ENCODE measurements around the gene TAS1R2.

Gene TAS1R2

DNA sequence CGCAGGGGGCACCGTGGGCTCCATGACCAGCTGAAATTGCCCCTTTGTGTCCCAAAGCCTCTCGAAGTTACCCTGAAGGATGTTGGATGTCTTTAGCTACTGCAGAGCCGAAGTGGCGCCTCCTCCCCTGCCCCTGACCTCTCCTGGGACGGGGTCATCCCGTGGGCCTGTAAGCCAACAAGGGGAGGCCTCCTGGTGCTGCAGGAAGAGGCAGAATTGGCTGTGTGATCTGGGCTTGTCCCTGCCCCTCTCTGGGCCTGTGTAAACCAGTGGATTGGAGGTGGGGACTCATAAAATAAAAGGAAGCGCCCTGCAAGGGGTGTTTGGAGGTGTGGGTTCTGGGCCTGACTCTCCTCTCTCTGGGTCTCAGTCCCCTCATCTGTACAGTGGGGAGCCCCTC, 2.1 kb upstream of the TAS1R2 start:
- no peak overlapping the region for H3K4me3 ChIP-seq (replicated peaks; ENCODE audit: low read depth, low read length)
- TF ChIP-seq, protein P1, sequence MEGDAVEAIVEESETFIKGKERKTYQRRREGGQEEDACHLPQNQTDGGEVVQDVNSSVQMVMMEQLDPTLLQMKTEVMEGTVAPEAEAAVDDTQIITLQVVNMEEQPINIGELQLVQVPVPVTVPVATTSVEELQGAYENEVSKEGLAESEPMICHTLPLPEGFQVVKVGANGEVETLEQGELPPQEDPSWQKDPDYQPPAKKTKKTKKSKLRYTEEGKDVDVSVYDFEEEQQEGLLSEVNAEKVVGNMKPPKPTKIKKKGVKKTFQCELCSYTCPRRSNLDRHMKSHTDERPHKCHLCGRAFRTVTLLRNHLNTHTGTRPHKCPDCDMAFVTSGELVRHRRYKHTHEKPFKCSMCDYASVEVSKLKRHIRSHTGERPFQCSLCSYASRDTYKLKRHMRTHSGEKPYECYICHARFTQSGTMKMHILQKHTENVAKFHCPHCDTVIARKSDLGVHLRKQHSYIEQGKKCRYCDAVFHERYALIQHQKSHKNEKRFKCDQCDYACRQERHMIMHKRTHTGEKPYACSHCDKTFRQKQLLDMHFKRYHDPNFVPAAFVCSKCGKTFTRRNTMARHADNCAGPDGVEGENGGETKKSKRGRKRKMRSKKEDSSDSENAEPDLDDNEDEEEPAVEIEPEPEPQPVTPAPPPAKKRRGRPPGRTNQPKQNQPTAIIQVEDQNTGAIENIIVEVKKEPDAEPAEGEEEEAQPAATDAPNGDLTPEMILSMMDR (IDR thresholded peaks at IDR 0.05; ENCODE audit: low read length, missing control alignments) = no peak
- no peak for DNase-seq (ENCODE audit: low read depth)

DNA sequence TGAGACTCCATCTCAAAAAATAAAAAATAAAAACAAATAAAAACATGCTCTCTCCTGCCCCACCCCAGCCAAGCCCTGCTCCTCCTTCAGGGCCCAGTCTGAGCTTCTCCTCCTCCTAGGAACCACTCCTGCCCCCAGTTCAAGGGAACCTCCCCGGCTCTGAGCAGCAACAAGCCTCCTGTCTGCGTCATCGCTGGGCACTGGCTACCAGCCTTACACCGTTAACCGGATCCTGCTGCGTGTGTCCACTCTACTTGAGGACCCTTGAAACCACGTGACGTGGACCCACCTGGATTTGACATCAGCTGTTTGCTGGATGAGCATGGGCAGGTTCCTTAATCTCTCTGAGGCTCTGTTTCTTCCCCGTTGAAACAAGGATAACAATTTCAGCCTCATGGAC, 1.6 kb upstream of the TAS1R2 start:
- TF ChIP-seq, protein P1 (IDR thresholded peaks at IDR 0.05; ENCODE audit: low read length, missing control alignments) = no peak
- H3K4me3 ChIP-seq (replicated peaks; ENCODE audit: low read depth, low read length) = no peak overlapping the region
- no peak for DNase-seq (ENCODE audit: low read depth)

DNA sequence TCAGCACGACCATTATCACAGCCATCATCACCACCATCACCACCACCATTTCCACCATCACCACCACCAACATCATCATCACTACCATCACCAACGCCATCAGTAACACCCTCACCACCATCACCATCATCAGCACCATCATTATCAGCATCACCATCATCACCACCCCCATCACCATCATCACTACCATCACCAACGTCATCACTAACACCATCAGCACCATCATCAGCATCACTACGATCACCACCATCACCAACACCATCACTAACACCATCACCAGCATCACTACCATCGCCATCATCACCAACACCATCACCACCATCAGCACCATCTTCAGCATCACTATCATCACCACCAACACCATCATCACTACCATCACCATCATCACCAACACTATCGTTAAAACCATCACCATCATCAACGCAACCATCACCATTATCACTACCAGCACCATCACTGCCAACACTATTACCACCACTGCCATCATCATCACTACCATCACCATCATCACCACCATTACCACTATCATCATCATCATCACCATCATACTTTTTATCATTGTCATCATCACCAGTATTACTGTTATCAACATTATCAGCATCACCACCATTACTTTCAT, 1.3 kb downstream of the TAS1R2 start:
- H3K4me3 ChIP-seq (replicated peaks; ENCODE audit: low read depth, low read length) = no peak overlapping the region
- TF ChIP-seq, protein P1 (IDR thresholded peaks at IDR 0.05; ENCODE audit: low read length, missing control alignments) = no peak
- no peak for DNase-seq (ENCODE audit: low read depth)

DNA sequence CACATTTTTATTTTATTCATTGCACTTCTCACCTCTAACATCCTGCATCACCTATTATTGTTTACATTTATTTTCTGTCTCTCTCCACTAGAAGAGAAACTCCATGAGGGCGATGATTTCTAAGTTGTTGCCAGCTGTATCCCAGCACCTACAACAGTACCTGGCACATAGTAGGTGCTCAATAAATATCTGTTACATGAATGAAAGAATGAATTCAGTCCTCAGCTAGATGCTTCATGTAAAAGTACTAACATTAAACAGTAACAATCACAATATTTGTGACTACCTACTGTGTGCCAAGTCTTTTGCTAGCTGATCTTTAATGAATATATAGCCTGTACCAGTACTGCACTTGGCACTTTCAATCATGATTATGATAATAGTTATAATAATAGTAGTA, 3.0 kb downstream of the TAS1R2 start:
- TF ChIP-seq, protein P1 (IDR thresholded peaks at IDR 0.05; ENCODE audit: low read length, missing control alignments) = no peak
- no peak overlapping the region for H3K4me3 ChIP-seq (replicated peaks; ENCODE audit: low read depth, low read length)
- no peak for DNase-seq (ENCODE audit: low read depth)

DNA sequence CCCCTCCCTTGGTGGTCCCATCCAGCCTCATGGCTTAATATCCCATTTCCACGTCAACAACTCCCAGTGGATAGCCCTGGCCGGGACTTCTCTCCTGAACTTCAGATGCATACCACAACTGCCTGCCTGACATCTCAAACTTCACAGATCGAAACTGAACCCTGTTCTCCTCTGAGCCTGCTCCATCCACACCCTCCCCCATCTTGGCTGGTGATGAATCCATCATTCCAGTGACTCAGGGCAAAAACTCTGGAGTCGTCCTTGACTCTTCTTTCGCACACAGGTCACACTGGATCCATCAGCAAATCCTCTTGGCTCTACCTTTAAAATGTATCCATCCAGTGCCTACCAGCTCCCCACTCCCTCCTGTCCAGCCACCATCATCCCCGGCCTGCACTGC, 3.9 kb downstream of the TAS1R2 start:
- H3K4me3 ChIP-seq (replicated peaks; ENCODE audit: low read depth, low read length) = no peak overlapping the region
- no peak for DNase-seq (ENCODE audit: low read depth)
- TF ChIP-seq, protein P1 (IDR thresholded peaks at IDR 0.05; ENCODE audit: low read length, missing control alignments) = no peak

DNA sequence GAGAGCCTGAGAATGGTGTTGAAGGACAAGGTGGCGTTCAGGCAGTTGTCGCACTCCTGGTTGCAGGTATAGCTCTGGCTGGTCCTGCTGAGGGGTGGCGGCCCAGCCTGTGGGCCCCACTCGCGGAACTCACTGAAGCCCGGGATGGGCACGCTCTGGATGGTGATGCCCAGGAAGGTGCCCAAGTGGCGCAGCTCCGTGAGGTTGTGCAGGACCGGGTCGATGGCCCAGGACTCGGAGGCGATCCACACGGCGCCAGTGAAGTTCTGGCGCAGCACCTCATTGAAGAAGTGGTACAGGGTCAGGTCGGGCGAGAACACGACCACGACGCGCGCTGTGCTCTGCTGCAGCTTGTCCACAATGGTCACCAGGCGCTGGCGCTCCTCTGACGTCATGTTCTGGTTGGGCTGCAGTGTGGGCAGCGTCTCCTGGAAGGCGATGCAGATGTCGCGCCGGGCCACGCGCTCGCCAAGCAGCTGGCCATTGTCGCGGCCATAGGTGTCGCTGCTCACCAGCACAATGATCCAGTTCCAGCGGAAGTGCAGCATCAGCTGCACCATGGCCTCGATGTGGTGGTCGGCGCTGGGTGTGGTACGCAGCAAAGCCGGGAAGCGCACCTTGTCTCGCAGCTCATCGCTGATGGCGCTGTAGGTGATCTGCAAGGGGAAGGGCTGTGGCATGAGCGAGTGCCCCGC, 5.0 kb downstream of the TAS1R2 start:
- no peak overlapping the region for H3K4me3 ChIP-seq (replicated peaks; ENCODE audit: low read depth, low read length)
- DNase-seq (ENCODE audit: low read depth) = no peak
- TF ChIP-seq, protein P1 (IDR thresholded peaks at IDR 0.05; ENCODE audit: low read length, missing control alignments) = no peak

DNA sequence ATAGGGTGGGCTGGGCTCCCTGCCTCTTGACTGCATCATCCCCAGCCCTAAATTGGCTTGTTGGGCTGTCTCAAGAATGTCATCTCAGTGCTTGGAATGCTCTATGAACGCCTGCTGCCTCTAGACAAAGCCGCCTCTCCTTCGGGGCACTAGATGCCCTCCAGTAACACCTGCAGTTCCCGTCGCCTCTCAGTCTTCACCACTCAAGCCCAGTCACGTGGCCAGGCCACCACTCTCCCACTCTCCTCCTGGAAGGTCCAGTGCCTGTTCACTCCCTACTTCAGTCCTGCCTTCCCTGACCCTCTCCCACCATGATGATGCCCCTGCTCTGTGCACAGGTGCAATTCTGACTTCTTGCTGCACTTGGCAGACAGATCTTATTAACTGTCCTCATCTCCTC, 7.0 kb downstream of the TAS1R2 start:
- H3K4me3 ChIP-seq (replicated peaks; ENCODE audit: low read depth, low read length) = no peak overlapping the region
- no peak for DNase-seq (ENCODE audit: low read depth)
- TF ChIP-seq, protein P1 (IDR thresholded peaks at IDR 0.05; ENCODE audit: low read length, missing control alignments) = no peak
